GM19239 (cell line): ENCODE data around the gene ARMC5.
"Not testable (repeated sequence)": the region's sequence is repeated elsewhere in the genome, so short reads cannot be mapped to it uniquely, and the experiment has no call there.

Experiments
- DNase-seq: peaks from one replicate; pipeline ENCODE4 v3.0.0; 2011; ENCODE audit warnings: low spot score; ENCODE audit not compliant: insufficient read length
- FAIRE-seq: peaks from 2 replicates; lab custom pipeline; 2011; peaks lifted over from hg19 to GRCh38; lab: Jason Lieb, UNC

The ARMC5 gene

DNA sequence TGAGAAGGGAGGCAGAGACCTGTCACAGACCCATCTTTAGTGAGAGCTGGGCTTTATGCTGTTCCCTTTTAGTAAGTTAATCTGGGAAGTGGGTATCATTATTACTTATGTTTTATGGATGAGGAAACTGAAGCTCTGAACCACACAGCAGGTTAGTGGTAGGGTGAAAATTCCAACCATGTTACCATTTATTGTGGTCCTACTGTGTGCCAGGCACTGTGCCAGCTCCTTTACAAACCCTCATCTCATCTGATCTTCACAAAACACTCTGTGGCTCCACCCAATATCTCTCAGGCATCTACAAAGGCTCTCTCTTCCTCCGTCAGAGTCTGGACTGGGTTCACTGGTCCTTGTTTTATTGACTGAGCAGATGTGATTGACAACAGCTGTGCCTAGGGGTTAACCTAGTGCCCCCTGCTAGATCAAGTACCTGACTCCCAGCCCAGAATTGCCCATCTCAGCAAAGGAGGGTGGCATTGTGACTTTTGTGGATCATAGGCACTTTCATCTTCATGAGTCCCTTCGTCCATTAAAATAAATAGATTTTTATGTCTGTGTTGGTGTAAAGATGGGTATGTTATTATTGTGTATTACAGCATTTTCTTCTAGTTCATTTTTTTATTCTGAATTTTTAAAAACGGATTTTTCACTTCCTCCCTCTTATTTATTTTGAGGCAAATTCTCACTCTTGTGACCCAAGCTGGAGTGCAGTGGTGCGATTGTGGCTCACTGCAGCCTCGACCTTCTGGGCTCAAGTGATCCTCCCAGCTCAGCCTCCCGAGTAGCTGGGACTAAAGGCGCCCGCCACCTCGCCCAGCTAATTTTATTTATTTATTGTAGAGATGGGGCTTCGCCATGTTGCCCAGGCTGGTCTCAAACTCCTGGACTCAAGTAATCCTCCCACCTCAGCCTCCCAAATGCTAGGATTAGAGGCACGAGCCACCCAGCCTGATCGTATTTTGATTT, 15.8 kb downstream of the ARMC5 start:
- DNase-seq (no peak), FAIRE-seq (no peak)

DNA sequence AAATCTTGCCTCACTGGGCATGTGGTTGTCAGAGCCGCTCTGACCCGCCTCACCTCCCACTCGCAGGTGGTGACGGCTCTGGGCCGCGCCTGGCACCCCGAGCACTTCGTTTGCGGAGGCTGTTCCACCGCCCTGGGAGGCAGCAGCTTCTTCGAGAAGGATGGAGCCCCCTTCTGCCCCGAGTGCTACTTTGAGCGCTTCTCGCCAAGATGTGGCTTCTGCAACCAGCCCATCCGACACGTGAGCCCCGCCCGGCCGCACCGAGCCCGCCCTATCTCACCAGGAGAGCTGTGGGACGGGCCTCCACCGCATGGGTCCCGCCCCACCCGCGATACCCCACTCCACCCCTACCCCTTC, 16.6 kb downstream of the ARMC5 start:
- no peak for DNase-seq
- no peak for FAIRE-seq

- FAIRE-seq (peak; percentile 75), DNase-seq (peak; percentile 82)
These were observed 17.3 kb downstream of the ARMC5 start for GRCh38 chr16:31476303-31477219.

- FAIRE-seq (peak; percentile 42), DNase-seq (no peak)
These were observed 18.2 kb downstream of the ARMC5 start for GRCh38 chr16:31477220-31478216.

GRCh38 chr16:31478956-31479355, 19.7 kb downstream of the ARMC5 start:
- FAIRE-seq: no peak

DNA sequence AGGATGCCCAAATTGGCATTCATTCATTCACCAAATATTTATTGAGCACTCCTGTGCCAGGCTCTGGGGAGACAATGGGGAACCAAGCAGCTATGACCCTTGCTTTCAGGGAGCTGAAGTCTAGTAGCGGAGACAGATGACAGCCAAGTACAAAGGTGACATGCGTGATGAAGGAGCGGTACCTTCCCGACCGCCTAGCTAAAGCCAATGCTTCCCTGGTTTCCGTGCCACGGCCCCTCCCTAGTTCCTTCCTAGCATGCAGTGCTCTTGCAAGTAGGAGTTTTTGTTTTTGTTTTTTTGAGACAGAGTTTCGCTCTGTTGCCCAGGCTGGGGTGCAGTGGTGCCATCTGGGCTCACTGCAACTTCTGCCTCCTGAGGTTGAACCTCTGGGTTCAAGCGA, 20.4 kb downstream of the ARMC5 start:
- DNase-seq (no peak), FAIRE-seq (no peak)

More at GRCh38 chr16:31478956-31479355, 19.7 kb downstream of the ARMC5 start:
- DNase-seq: no peak

GRCh38 chr16:31480851-31481536, 21.7 kb downstream of the ARMC5 start:
- DNase-seq: no peak

DNA sequence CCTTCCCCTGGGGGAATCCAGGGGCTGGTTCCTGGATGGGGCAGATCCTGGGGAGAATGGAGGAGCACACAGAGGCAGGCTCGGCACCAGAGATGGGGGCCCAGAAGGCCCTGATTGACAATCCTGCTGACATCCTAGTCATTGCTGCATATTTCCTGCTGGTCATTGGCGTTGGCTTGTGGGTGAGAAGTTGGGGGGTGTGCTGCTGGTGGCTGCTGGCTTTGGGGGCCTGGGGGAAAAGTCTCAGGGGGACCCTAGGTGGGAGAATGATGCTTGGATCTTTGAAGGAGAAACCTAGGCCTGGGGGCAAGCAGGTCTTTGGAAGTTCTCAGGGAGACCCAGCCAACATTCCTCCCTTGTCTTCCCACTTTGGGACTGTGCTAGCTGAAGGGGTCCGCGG, 23.8 kb downstream of the ARMC5 start, which contains the start of gene SLC5A2:
Gene SLC5A2, plus strand, starts transcription at position 43 of the 400 bp plus-strand sequence. Its CDS starts 14 bp downstream, at position 57.
- DNase-seq (no peak), FAIRE-seq (no peak)

More at GRCh38 chr16:31480851-31481536, 21.7 kb downstream of the ARMC5 start:
- FAIRE-seq: no peak

DNA sequence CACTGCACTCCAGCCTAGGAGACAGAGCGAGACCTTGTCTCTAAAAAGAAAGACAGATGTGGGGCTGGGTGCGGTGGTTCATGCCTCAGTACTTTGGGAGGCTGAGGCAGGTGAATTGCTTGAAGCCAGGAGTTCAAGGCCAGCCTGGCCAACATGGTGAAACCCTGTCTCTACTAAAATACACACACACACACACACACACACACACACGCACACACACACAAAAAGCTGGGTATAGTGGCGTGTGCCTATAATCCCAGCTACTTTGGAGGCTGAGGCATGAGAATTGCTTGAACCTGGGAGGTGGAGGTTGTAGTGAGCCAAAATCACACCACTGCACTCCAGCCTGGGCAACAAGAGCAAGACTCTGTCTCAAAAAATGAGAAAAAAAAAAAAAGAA, 24.7 kb downstream of the ARMC5 start:
- DNase-seq, FAIRE-seq: not testable (repeated sequence)

- DNase-seq (no peak), FAIRE-seq (no peak)
These were observed 25.3 kb downstream of the ARMC5 start for GRCh38 chr16:31484491-31485171.

DNA sequence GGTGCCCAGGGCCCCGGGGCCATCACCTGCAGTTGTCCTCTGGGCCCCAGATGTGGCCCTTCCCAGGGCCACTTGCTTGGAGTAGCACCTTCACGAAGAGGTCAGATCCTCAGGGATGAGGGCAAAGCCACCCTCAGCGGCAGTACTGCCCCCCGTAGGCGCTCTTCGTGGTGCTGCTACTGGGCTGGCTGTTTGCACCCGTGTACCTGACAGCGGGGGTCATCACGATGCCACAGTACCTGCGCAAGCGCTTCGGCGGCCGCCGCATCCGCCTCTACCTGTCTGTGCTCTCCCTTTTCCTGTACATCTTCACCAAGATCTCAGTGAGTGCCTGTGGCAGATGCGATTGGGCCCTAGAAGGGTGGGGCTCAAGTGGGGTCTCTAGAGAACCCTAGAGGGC, 26.3 kb downstream of the ARMC5 start:
- FAIRE-seq: no peak

DNA sequence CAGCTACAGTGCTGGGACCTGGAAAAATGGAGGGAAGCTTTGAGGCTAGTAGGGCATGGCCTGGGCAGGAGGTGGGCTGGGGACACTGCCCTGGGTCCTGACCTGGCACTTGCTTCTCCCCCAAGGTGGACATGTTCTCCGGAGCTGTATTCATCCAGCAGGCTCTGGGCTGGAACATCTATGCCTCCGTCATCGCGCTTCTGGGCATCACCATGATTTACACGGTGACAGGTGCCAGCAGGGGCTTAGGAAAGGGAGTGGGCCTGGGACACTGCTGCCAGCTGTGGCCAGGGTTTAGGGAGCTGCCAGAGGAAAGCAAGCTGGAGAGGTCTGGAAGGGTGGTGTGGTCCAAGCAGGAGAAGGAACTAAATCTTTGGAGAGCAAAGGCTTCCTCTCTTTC, 26.7 kb downstream of the ARMC5 start:
- FAIRE-seq: no peak

More for the DNA sequence above, 26.3 kb downstream of the ARMC5 start:
- no peak for DNase-seq

DNA sequence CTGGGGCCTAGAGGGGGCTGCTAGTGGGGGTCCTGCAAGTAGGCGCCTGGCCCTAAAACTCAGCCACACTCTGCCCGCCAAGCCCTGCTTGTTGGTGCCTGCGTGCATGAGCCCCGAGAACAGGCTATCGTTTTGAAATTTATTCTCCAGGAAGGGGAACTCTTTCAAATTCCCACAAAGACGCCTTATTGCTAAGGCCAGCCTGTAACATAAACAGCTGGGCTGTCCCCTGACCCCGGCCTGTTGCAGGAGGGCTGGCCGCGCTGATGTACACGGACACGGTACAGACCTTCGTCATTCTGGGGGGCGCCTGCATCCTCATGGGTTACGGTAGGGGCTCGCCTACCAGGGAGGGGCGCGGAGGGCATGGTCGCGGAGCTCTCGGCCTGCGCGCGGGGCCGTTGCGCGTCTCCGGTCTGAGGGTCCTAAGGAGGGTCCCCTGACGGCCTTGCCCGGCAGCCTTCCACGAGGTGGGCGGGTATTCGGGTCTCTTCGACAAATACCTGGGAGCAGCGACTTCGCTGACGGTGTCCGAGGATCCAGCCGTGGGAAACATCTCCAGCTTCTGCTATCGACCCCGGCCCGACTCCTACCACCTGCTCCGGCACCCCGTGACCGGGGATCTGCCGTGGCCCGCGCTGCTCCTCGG, 27.9 kb downstream of the ARMC5 start:
- no peak for FAIRE-seq
- no peak for DNase-seq

More for the DNA sequence above, 26.7 kb downstream of the ARMC5 start:
- DNase-seq: no peak

- DNase-seq: peak; percentile 89
- FAIRE-seq: no peak
These were observed 28.6 kb downstream of the ARMC5 start for GRCh38 chr16:31487720-31488467.

- no peak for DNase-seq
These were observed 29.4 kb downstream of the ARMC5 start for GRCh38 chr16:31488468-31489297.

DNA sequence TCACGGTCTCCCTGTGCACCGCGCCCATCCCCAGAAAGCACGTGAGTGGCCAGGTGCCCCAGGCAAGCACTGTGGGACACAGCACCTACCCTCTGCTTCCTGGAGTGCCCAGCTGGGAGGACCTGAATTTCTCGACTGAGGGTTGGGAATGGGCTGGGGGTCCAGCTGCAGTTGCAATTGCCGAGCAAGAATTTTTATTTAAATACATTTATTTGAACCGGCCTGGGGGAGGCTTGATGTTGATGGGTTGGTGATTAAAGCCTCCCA, 29.9 kb downstream of the ARMC5 start:
- FAIRE-seq (no peak), DNase-seq (no peak)

More at GRCh38 chr16:31488468-31489297, 29.4 kb downstream of the ARMC5 start:
- FAIRE-seq: no peak
